Left hindlimb (tissue), 1 donor: ENCODE data around the gene SLC35G4.
"Not testable (repeated sequence)": the region's sequence is repeated elsewhere in the genome, so short reads cannot be mapped to it uniquely, and the experiment has no call there.

Experiments used
- DNase-seq: peaks from one replicate; pipeline ENCODE4 v3.0.0-alpha.2; 2018

The SLC35G4 gene

GRCh38 chr18:11609488-11609887 is at the start of gene SLC35G4:
Gene SLC35G4, plus strand, starts transcription at chr18:11609596. Its CDS starts 0 bp downstream, at chr18:11609596.
- not testable (repeated sequence) for DNase-seq

DNA sequence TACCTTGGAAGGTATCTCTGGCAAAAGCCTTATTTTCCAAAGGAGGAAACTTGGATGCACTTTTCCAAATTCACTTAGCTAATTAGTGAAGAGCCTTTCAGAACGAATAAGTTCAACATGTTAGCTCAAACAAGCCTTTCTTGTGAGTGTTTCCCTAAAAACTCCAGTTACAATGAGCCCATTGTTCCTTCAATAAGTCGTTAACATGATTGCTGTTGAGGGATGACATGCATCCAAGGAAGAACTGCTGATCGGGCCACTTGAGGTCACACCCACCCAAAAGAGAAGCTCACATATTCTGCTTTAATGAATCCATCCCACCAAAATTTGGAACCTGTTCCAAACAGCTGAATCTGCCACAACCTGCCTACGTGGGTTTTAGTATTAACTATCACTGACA is 48.1 kb upstream of the SLC35G4 start:
- DNase-seq, result no peak

- DNase-seq, result no peak
Measured at GRCh38 chr18:11565716-11566115, 43.7 kb upstream of the SLC35G4 start.

DNA sequence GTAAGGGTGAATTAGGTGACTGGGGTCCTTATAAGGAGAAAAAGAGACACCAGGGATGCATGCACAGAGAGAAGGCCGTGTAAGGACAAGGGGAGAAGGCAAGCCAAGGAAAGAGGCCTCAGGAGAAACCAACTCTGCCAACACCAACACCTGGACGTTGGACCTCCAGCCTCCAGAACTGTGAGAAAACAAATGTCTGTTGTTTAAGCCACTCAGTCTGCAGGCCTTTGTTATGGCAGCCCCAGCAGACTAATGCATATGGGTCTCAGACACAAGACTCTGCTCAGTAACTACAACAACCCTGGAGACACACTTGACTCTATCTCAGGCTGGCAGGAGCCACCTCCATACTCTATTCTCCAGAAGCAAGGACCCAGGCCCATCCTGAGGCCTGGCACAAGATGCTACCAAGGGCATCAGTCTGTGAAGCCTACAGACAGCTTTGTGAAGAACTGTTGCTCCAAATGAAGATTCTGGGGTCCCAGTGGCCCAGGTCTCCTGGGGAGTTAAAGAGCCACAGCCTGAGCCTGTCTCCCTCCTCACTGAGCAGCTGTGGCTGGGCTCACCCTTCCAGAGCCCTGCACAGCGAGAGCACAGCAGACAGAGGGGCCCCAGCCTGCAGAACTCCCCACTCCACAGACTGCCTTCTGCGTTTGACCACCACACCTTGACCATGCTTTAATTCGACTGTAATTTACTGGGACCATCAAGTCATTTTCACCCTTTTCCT is 43.0 kb upstream of the SLC35G4 start:
- DNase-seq, result no peak

DNA sequence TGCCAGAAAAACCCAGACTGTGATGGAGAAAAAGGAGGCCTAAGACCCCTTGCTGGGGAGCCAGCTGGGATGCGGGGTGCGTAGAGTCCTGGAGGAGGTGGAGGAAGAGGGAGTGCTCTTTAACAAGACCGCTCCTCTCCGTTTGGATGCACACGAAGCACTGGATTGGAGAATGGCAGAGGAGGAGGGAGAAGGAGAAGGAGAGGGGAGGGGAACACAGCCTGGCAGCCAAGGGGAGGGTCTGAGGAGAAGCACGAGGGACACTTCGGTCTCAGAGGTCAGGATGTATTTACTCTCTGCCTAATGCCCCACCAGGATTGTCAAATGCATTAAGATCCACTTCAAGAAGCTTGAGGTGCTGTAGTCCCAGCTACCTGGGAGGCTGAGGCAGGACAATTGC is 42.0 kb upstream of the SLC35G4 start:
- no peak for DNase-seq

GRCh38 chr18:11570073-11570588 is 39.3 kb upstream of the SLC35G4 start:
- DNase-seq, result no peak

DNA sequence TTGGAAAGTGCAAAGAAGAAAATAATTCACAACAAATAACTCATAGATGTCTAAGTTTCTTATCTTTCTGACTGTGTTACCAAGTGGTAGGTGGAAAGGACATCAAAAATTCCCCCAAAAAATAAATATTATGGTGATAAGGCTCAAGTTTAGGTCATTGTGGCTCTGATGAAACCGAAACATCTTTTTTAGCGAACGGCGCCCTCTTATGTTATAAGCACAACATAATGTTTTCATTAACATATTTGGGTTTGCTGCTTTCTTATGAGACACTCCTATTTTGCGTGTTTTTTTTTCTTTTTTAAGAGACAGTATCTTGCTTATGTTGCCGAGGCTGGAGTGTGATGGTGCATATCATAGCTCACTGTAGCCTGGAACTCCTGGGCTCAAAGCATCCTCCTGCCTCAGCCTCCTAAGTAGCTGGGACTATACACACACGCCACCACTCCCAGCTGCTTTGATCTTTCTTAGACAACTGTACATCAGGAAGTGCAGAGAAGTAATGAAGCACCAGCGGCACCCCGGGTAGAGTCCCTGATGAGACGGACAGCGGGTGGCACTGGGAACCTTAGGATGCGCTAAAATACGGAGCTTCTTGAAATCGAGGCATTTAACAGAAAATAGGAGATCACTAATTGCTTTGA is 38.5 kb upstream of the SLC35G4 start:
- no peak for DNase-seq

DNA sequence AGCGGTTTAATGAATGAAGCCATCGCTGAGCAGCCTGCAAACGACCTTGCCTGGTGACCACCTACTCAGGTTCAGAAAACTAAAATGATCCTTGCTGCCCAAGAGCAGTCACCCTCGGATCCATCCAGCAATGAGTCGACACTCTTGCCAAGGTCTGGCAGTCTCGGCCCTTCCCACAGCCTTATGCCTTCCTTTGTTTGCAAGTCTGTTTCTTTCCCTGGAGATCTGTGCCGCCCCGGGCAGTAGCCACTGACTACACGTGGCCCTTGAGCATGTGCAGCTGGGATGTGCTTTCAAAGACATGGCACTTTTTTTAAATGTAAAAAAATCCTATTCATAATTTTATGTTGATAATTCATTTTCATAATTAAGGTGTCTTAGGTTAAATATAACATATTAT is 37.2 kb upstream of the SLC35G4 start:
- no peak for DNase-seq

DNA sequence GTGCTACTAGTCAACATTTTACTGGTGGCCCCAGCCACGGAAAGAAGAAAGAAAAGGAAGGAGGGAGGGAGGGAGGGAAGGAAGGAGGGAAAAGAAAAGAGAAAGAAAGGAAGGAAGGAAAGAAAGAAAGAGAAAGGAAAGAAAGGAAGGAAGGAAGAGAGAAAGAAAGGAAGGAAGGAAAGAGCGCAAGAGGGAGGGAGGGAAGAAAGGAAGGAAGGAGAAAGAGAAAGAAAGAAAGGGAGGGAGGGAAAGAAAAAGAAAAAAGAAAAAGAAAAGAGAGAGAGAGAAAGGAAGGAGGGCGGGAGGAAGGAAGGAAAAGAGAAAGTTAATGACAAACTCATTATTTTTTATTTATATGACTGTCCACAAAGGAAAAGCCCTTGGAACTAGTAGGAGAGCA is 34.9 kb upstream of the SLC35G4 start:
- DNase-seq, result no peak

- no peak for DNase-seq
Measured at GRCh38 chr18:11577271-11578112, 31.9 kb upstream of the SLC35G4 start.

DNA sequence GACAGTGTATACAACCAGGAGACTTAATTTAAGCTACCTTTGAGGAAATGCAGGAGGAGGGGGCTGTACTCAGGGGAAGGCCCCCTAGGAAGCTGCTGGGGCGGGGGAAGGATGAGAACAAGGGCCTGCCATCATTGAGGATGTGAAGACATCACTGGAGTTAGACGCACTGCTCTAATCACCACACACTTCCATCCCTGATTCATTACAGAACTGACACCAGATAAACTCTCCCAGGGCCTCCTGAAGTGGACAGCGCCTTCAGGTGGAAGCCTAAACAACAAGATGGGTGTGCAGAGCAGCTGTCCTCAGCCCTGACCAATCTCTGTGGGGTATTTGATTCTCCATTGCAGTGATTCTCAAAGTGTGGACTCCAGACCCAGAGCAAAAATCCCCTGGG is 30.6 kb upstream of the SLC35G4 start:
- DNase-seq, result no peak

GRCh38 chr18:11579916-11580315 is 29.5 kb upstream of the SLC35G4 start:
- no peak for DNase-seq

GRCh38 chr18:11581286-11581685 is 28.1 kb upstream of the SLC35G4 start:
- no peak for DNase-seq

- DNase-seq, result no peak
Measured at GRCh38 chr18:11585596-11585995, 23.8 kb upstream of the SLC35G4 start.

- no peak for DNase-seq
Measured at GRCh38 chr18:11586896-11587295, 22.5 kb upstream of the SLC35G4 start.

GRCh38 chr18:11587432-11587831 is 22.0 kb upstream of the SLC35G4 start:
- no peak for DNase-seq

DNA sequence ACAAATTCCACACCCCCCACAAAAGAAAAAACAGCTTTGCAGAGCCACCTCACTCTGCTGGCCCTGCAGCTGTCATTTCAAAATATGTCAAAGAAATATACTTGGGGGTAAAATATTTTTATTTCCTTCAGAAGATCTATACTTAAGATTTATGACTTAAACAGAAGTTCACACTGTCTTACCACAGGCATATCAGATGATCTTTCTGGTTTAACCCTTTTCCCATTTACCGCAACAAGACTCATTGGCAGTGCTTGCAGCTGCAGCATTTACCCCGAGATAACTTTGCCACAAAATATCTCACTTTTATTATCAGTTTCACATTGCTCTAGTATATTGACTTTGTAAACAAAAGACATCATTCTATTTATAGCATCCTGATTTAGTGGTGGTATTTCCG is 21.6 kb upstream of the SLC35G4 start:
- no peak for DNase-seq

- DNase-seq, result no peak
Measured at GRCh38 chr18:11591957-11592356, 17.4 kb upstream of the SLC35G4 start.

DNA sequence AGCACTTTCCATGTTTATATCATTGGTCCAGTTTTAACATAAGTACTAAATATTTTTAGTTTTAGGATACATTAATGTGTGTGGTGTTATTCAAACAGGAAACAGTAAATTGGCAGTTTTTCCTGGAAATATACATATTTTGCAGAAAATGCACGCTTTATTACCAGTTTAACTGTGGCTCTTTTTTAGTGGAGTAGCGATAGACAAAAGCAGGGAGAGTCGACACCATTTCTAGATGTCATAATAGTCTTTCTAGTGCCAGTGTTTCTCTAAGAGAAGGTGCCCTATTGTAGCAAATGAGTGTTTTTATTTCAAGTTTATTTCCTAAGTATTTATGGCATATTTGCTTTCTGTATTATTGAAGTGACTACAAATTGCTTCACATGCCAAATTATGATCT is 9.1 kb upstream of the SLC35G4 start:
- no peak for DNase-seq

DNA sequence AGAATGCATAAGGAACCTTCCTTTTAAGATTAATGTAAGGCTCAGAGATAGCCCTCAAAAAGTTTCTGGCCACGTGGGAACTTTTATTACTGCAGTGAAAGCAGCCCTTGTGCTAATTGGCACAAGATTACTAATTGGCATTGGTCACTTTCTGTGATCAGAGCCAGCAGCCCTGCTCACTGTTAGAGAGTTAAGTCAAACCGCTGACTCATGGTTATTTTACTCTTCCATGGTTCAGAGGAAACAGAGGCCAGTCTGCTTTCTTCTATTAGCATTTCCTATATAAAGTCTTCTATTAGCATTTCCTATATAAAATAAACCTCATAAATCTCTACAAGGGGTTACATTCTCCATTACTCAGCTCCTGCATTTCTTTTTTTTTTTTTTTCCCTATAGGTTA is 1.5 kb upstream of the SLC35G4 start:
- DNase-seq, result no peak

- DNase-seq, result not testable (repeated sequence)
Measured at GRCh38 chr18:11608618-11609017, 778 bp upstream of the SLC35G4 start.

GRCh38 chr18:11613073-11613472 is 3.7 kb downstream of the SLC35G4 start:
- not testable (repeated sequence) for DNase-seq

DNA sequence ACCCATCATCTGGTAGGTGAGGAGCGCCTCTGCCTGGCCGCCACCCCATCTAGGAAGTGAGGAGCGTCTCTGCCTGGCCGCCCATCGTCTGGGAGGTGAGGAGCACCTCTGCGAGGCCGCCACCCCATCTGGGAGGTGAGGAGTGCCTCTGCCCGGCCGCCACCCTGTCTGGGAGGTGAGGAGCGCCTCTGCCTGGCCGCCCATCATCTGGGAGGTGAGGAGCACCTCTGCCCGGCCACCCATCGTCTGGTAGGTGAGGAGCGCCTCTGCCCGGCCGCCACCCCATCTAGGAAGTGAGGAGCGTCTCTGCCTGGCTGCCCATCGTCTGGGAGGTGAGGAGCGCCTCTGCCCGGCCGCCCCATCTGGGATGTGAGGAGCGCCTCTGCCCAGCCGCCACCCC is 4.2 kb downstream of the SLC35G4 start:
- not testable (repeated sequence) for DNase-seq

- DNase-seq, result not testable (repeated sequence)
Measured at GRCh38 chr18:11614042-11614441, 4.6 kb downstream of the SLC35G4 start.
